ENCODE data around the gene PGR.
"Not testable (repeated sequence)": the region's sequence is repeated elsewhere in the genome, so short reads cannot be mapped to it uniquely, and the experiment has no call there.

PGR gene

GRCh38 chr11:101082813-101083212, 46.8 kb downstream of the PGR start:
- in situ Hi-C loops (cut with HindIII; ENCODE audit: low sequenced_read_pairs): no loop called here

GRCh38 chr11:101063706-101064105, 65.9 kb downstream of the PGR start:
- in situ Hi-C loops (cut with HindIII; ENCODE audit: low sequenced_read_pairs): no loop called here

GRCh38 chr11:101061606-101062005, 68.0 kb downstream of the PGR start:
- in situ Hi-C loops (cut with HindIII; ENCODE audit: low sequenced_read_pairs): no loop called here

GRCh38 chr11:101059331-101059730, 70.3 kb downstream of the PGR start:
- in situ Hi-C loops (cut with HindIII; ENCODE audit: low sequenced_read_pairs): no loop called here

- in situ Hi-C loops (cut with HindIII; ENCODE audit: low sequenced_read_pairs): no loop called here
Measured at GRCh38 chr11:101053492-101053891, 76.1 kb downstream of the PGR start.

GRCh38 chr11:101051677-101052076, 77.9 kb downstream of the PGR start:
- in situ Hi-C loops (cut with HindIII; ENCODE audit: low sequenced_read_pairs): no loop called here

GRCh38 chr11:101049813-101050212, 79.8 kb downstream of the PGR start:
- in situ Hi-C loops (cut with HindIII; ENCODE audit: low sequenced_read_pairs): no loop called here

- in situ Hi-C loops (cut with HindIII; ENCODE audit: low sequenced_read_pairs): no loop called here
Measured at GRCh38 chr11:101049123-101049522, 80.5 kb downstream of the PGR start.

- in situ Hi-C loops (cut with HindIII; ENCODE audit: low sequenced_read_pairs): no loop called here
Measured at GRCh38 chr11:101048479-101048878, 81.1 kb downstream of the PGR start.

- in situ Hi-C loops (cut with HindIII; ENCODE audit: low sequenced_read_pairs): no loop called here
Measured at GRCh38 chr11:101046947-101047346, 82.7 kb downstream of the PGR start.

- in situ Hi-C loops (cut with HindIII; ENCODE audit: low sequenced_read_pairs): no loop called here
Measured at GRCh38 chr11:101045415-101045814, 84.2 kb downstream of the PGR start.

- in situ Hi-C loops (cut with HindIII; ENCODE audit: low sequenced_read_pairs): no loop called here
Measured at GRCh38 chr11:101043940-101044339, 85.7 kb downstream of the PGR start.

- in situ Hi-C loops (cut with HindIII; ENCODE audit: low sequenced_read_pairs): no loop called here
Measured at GRCh38 chr11:101035872-101036271, 93.7 kb downstream of the PGR start.

- in situ Hi-C loops (cut with HindIII; ENCODE audit: low sequenced_read_pairs): no loop called here
Measured at GRCh38 chr11:101034076-101034475, 95.5 kb downstream of the PGR start.

GRCh38 chr11:101032991-101033390, 96.6 kb downstream of the PGR start:
- in situ Hi-C loops (cut with HindIII; ENCODE audit: low sequenced_read_pairs): no loop called here

GRCh38 chr11:101031713-101032112, 97.9 kb downstream of the PGR start:
- in situ Hi-C loops (cut with HindIII; ENCODE audit: low sequenced_read_pairs): no loop called here

- in situ Hi-C loops (cut with HindIII; ENCODE audit: low sequenced_read_pairs): no loop called here
Measured at GRCh38 chr11:101030692-101031091, 98.9 kb downstream of the PGR start.

- in situ Hi-C loops (cut with HindIII; ENCODE audit: low sequenced_read_pairs): no loop called here
Measured at GRCh38 chr11:101030015-101030414, 99.6 kb downstream of the PGR start.

- in situ Hi-C loops (cut with HindIII; ENCODE audit: low sequenced_read_pairs): no loop called here
Measured at GRCh38 chr11:101028644-101029043, 101.0 kb downstream of the PGR start.

- in situ Hi-C loops (cut with HindIII; ENCODE audit: low sequenced_read_pairs): no loop called here
Measured at GRCh38 chr11:101022256-101022655, 107.4 kb downstream of the PGR start.

- in situ Hi-C loops (cut with HindIII; ENCODE audit: low sequenced_read_pairs): no loop called here
Measured at GRCh38 chr11:101019870-101020269, 109.7 kb downstream of the PGR start.

- in situ Hi-C loops (cut with HindIII; ENCODE audit: low sequenced_read_pairs): no loop called here
Measured at GRCh38 chr11:101014600-101015285, 114.9 kb downstream of the PGR start.

GRCh38 chr11:101013702-101014101, 115.9 kb downstream of the PGR start:
- in situ Hi-C loops (cut with HindIII; ENCODE audit: low sequenced_read_pairs): not testable (repeated sequence)
